Mesothelial cell of epicardium (in vitro differentiated cells): Measurements from ENCODE around the gene URM1. TPM values are rescaled to one million over a fixed set of nuclear protein-coding genes. Genes with fewer than 3 reads are reported as not detected.

ENCODE experiments used
- DNase-seq, 2 experiments: peaks; one replicate each; pipeline ENCODE4 v3.0.0; 2021; ENCODE audit warnings: low spot score in 2 of 2; ENCODE audit not compliant: unreplicated experiment in 2 of 2
- H3K27ac Mint-ChIP-seq: 2 replicates; pipeline ENCODE4 v1.8.0; 2021; ENCODE audit warnings: mixed read lengths
- H3K27me3 Mint-ChIP-seq: 2 replicates; pipeline ENCODE4 v1.8.0; 2021; ENCODE audit warnings: low read depth, mixed read lengths
- H3K36me3 Mint-ChIP-seq: 2 replicates; pipeline ENCODE4 v1.8.0; 2021; ENCODE audit warnings: mixed read lengths
- H3K4me1 Mint-ChIP-seq: 2 replicates; pipeline ENCODE4 v1.8.0; 2021; ENCODE audit warnings: mixed read lengths
- H3K4me3 Mint-ChIP-seq: 2 replicates; pipeline ENCODE4 v1.8.0; 2021; ENCODE audit warnings: mild to moderate bottlenecking, moderate library complexity, mixed read lengths
- H3K9me3 Mint-ChIP-seq: 2 replicates; pipeline ENCODE4 v1.8.0; 2021; ENCODE audit warnings: mixed read lengths
- CTCF ChIP-seq: fragments of 200-600 bp; sonication (generic); IDR thresholded peaks from one replicate; pipeline ENCODE4 v1.5.0; 2021; ENCODE audit warnings: antibody characterized with exemption; ENCODE audit not compliant: unreplicated experiment
- total RNA-seq: library from RNA; stranded (reverse); gene quantifications from 3 replicates; pipeline ENCODE4 v1.2.1, GENCODE V29; 2021

Gene URM1
- total RNA-seq, 1 donor from 2014 or later = 54.9 TPM

DNA sequence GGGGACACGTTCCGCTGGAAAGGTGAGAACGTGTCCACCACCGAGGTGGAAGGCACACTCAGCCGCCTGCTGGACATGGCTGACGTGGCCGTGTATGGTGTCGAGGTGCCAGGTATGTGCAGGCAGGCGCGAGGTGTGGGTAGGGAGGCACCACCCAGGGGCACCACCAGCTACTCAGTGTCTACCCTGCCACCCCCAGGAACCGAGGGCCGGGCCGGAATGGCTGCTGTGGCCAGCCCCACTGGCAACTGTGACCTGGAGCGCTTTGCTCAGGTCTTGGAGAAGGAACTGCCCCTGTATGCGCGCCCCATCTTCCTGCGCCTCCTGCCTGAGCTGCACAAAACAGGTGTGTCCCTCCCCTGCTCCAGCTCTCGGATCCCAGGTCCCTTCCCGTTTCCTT is 15.7 kb upstream of the URM1 start:
- no peak for DNase-seq
- Mint-ChIP-seq H3K4me3 (no peak overlapping the region), H3K4me1 (no peaks in the 10 kb centered on the region), H3K9me3 (no peaks in the 10 kb centered on the region), H3K27ac (no peak overlapping the region), H3K36me3 (peaks cover 15% of the 10 kb centered on the region), H3K27me3 (no peaks in the 10 kb centered on the region)
- TF ChIP-seq CTCF = no peak

DNA sequence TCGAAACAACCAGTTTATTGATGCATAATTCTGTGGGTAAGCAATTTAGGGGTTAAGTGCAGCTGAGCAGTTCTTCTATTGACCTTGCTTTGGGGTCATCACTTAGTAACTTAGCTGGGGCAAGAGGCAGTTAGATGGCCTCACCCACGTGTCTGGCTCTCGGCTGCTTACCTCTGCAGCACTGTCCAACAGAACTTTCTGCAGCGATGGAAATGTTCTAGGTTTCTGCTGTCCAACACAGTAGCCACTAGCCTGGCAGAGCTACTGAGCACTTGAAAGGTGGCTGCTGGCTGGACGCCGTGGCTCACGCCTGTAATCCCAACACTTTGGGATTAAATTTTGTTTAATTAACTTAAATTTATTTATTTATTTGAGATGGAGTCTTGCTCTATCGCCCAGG is 13.1 kb upstream of the URM1 start:
- no peak for TF ChIP-seq CTCF
- peaks cover 10% of the 10 kb centered on the region for H3K36me3 Mint-ChIP-seq
- no peak overlapping the region for H3K4me3 Mint-ChIP-seq
- peaks cover 8% of the 10 kb centered on the region for H3K4me1 Mint-ChIP-seq
- no peaks in the 10 kb centered on the region for H3K9me3 Mint-ChIP-seq
- DNase-seq = no peak
- no peaks in the 10 kb centered on the region for H3K27me3 Mint-ChIP-seq
- H3K27ac Mint-ChIP-seq = no peak overlapping the region

- Mint-ChIP-seq H3K4me1 (peaks cover 8% of the 10 kb centered on the region), H3K4me3 (no peak overlapping the region), H3K27ac (no peak overlapping the region), H3K9me3 (no peaks in the 10 kb centered on the region), H3K27me3 (no peaks in the 10 kb centered on the region), H3K36me3 (peaks cover 10% of the 10 kb centered on the region)
- DNase-seq = no peak
- TF ChIP-seq CTCF = no peak
Observed at GRCh38 chr9:128358861-128359260, 12.3 kb upstream of the URM1 start.

DNA sequence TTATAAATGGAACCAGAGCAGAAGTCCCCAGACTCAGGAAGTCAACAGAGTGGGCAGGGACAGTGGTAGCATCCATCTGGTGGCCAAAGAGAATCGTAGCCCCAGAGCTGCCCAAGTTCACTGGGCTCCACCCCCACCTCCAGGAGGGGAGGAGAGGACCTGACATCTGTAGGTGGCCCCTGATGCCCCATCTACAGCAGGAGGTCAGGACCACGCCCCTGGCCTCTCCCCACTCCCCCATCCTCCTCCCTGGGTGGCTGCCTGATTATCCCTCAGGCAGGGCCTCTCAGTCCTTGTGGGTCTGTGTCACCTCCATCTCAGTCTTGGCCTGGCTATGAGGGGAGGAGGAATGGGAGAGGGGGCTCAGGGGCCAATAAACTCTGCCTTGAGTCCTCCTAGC is 10.3 kb upstream of the URM1 start:
- Mint-ChIP-seq H3K27ac (peak overlapping the region; percentile 73), H3K4me3 (no peak overlapping the region), H3K4me1 (peaks cover 15% of the 10 kb centered on the region), H3K27me3 (no peaks in the 10 kb centered on the region), H3K36me3 (peaks cover 4% of the 10 kb centered on the region), H3K9me3 (no peaks in the 10 kb centered on the region)
- TF ChIP-seq CTCF = no peak
- DNase-seq = no peak

DNA sequence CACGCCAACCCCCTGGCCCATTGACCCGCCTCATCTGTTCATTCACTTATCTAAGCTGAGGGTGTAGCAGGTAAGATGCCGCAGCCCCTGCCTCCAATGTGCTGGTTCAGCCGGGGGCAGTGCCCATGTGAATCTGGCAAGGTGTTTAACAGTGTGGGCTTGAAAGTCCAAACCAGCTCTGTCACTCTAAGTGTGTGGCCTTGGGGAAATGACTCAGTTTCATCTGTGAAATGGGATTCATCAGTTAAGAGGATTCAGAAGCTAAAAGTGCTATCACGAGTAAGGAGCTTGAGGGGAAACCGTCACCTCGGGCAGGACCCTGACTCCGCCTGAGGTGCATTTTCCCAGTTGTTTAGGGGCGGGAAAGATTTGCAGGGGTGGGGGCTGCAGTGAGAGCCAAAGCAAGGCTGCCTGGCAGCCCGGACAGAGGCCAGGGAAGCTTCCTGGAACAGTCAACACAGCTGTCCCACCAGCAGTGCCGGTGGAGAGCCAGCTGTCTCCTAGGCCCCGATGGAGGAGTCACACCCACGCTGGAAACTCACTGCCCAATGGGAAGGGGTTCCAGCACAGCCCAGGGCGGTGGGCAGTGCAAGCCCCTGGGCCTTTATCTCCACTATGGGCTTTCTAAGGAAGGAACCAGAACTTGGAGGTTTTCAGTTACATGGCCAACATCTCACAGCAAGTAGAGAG is 9.7 kb upstream of the URM1 start:
- TF ChIP-seq CTCF = no peak
- Mint-ChIP-seq H3K4me3 (peak overlapping the region; percentile 71), H3K27me3 (no peaks in the 10 kb centered on the region), H3K36me3 (no peaks in the 10 kb centered on the region), H3K9me3 (no peaks in the 10 kb centered on the region), H3K27ac (peak overlapping the region; percentile 91), H3K4me1 (peaks cover 15% of the 10 kb centered on the region)
- peak in 1 of 2 experiments; percentile 40 for DNase-seq
